Measurements from ENCODE around the gene RTL3. TPM values are rescaled to one million over a fixed set of nuclear protein-coding genes. Genes with fewer than 3 reads are reported as not detected.
"Not testable (repeated sequence)": the region's sequence is repeated elsewhere in the genome, so short reads cannot be mapped to it uniquely, and the experiment has no call there.

RTL3 gene
- total RNA-seq, 1 donor from 2014 or later: not detected

DNA sequence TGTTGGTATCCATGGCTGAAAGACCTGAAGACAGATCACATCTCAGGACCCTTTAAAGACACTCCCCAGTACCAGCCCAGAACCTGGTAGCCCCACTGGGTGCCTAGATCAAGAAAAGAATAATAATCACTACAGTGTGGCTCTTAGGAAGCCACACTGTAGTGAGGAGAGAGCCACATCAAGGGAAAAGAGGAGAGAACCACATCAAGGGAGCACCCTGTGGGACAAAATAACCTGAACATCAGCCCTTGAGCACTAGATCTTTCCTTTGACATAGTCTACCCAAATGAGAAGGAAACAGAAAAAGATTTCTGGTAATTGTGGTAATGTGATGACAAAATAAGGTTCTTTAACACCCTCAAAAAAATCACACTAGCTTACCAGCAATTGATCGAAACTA is 15.3 kb downstream of the RTL3 start:
- Mint-ChIP-seq H3K36me3 (ENCODE audit: low read depth, unreplicated experiment) (no peaks in the 10 kb centered on the region), H3K27me3 (ENCODE audit: unreplicated experiment) (no peaks in the 10 kb centered on the region), H3K4me3 (ENCODE audit: unreplicated experiment) (no peak overlapping the region), H3K27ac (ENCODE audit: unreplicated experiment) (no peak overlapping the region), H3K9me3 (ENCODE audit: unreplicated experiment) (no peaks in the 10 kb centered on the region), H3K4me1 (ENCODE audit: unreplicated experiment) (no peaks in the 10 kb centered on the region)
- DNase-seq (ENCODE audit: low spot score): no peak
- no peak for TF ChIP-seq CTCF (IDR thresholded peaks at IDR 0.05; ENCODE audit: unreplicated experiment)

- DNase-seq (ENCODE audit: low spot score): no peak
- Mint-ChIP-seq H3K9me3 (ENCODE audit: unreplicated experiment) (no peaks in the 10 kb centered on the region), H3K27ac (ENCODE audit: unreplicated experiment) (no peak overlapping the region), H3K4me3 (ENCODE audit: unreplicated experiment) (no peak overlapping the region), H3K36me3 (ENCODE audit: low read depth, unreplicated experiment) (no peaks in the 10 kb centered on the region), H3K4me1 (ENCODE audit: unreplicated experiment) (no peaks in the 10 kb centered on the region), H3K27me3 (ENCODE audit: unreplicated experiment) (no peaks in the 10 kb centered on the region)
- TF ChIP-seq CTCF (IDR thresholded peaks at IDR 0.05; ENCODE audit: unreplicated experiment): no peak
Measured at GRCh38 chrX:78643096-78643495, 16.0 kb downstream of the RTL3 start.

- not testable (repeated sequence) for H3K27ac Mint-ChIP-seq (ENCODE audit: unreplicated experiment); H3K36me3 Mint-ChIP-seq (ENCODE audit: low read depth, unreplicated experiment); DNase-seq (ENCODE audit: low spot score); H3K9me3 Mint-ChIP-seq (ENCODE audit: unreplicated experiment); H3K27me3 Mint-ChIP-seq (ENCODE audit: unreplicated experiment); H3K4me3 Mint-ChIP-seq (ENCODE audit: unreplicated experiment); H3K4me1 Mint-ChIP-seq (ENCODE audit: unreplicated experiment)
Measured at GRCh38 chrX:78636096-78636495, 23.0 kb downstream of the RTL3 start.

DNA sequence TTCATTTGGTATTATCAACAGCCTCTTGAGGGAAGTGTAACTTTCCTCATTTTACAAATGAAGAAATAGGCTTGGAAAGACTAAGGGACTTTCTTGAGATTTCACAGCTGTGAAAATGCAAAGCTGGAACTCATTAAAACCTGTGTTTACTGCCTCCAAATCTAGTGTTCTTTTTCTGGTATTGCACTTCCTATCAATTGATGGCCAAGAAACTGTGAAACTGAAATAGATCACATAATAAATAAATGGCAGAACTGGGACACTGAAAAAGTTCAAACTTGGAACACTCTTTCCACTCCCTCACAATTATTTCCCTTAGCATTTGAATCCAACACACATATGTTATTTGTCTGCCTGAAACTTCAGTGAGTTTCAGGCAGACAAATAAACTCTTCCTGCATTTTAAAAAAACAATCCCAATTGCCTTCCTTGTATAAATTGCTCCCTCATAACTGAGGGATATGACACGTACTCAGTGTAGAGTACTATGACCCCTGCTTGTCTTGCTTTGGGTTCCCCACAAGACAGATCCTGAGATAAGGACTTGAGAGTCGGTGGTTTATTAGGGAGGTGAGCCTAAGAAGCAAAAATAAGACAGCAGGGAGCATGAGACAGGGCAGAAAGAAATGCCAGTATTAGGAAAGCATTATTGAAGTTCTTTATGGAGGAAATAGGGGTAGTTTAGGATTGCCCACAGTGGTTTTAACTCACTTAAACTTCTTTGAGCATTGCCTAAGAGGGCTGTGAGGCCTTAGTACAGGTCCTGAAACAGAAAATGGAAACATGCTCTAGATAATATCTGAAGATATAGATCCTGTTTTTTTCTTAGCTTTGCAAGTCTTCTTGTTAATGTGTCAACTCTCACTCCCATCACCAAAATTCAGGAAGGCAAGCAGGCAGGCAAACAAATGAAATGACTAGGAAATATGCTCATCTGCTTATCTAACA is 33.9 kb downstream of the RTL3 start:
- no peak for DNase-seq (ENCODE audit: low spot score)
- no peaks in the 10 kb centered on the region for H3K4me1 Mint-ChIP-seq (ENCODE audit: unreplicated experiment)
- no peak overlapping the region for H3K4me3 Mint-ChIP-seq (ENCODE audit: unreplicated experiment)
- H3K9me3 Mint-ChIP-seq (ENCODE audit: unreplicated experiment): no peaks in the 10 kb centered on the region
- no peak for TF ChIP-seq CTCF (IDR thresholded peaks at IDR 0.05; ENCODE audit: unreplicated experiment)
- no peaks in the 10 kb centered on the region for H3K36me3 Mint-ChIP-seq (ENCODE audit: low read depth, unreplicated experiment)
- no peak overlapping the region for H3K27ac Mint-ChIP-seq (ENCODE audit: unreplicated experiment)
- no peaks in the 10 kb centered on the region for H3K27me3 Mint-ChIP-seq (ENCODE audit: unreplicated experiment)

DNA sequence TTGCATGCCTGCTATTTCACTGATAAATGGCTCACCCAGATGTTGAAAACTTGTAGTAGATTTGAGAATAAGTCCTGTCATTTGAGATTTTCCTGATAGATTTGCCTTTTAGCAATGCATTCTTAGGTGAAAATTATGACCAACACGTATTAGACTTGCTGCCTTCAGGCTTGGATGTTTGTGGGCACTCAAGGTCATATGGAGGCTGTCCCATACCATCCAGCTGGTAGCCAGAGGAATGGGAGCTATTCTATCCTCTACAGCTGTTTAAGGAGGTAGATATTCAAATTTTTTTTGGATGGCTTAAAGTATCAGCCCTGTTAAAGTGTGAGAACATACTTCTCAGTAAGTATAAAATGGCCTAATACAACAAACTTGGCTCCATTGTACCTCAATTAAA is 34.7 kb downstream of the RTL3 start:
- no peaks in the 10 kb centered on the region for H3K27me3 Mint-ChIP-seq (ENCODE audit: unreplicated experiment)
- H3K4me1 Mint-ChIP-seq (ENCODE audit: unreplicated experiment): no peaks in the 10 kb centered on the region
- no peak for TF ChIP-seq CTCF (IDR thresholded peaks at IDR 0.05; ENCODE audit: unreplicated experiment)
- no peak for DNase-seq (ENCODE audit: low spot score)
- H3K27ac Mint-ChIP-seq (ENCODE audit: unreplicated experiment): no peak overlapping the region
- H3K36me3 Mint-ChIP-seq (ENCODE audit: low read depth, unreplicated experiment): no peaks in the 10 kb centered on the region
- H3K9me3 Mint-ChIP-seq (ENCODE audit: unreplicated experiment): no peaks in the 10 kb centered on the region
- H3K4me3 Mint-ChIP-seq (ENCODE audit: unreplicated experiment): no peak overlapping the region

All from endothelial cell (in vitro differentiated cells).